Activated naive CD4-positive, alpha-beta T cell treated with anti-CD3 and anti-CD28 coated beads for 36 hours (primary cell): Measurements from ENCODE around the gene TRMT61A. TPM values are rescaled to one million over a fixed set of nuclear protein-coding genes. Genes with fewer than 3 reads are reported as not detected.

Experiments
- CTCF ChIA-PET: fragments of 350-600 bp; sonication (Branson Sonifier 250); formaldehyde crosslinking; loops from one replicate; lab custom pipeline; 2021; ENCODE audit warnings: antibody characterized with exemption; lab: Charles Lee
- DNase-seq: peaks from one replicate; pipeline ENCODE4 v3.0.0-alpha.2; 2020
- H3K27ac Mint-ChIP-seq: one replicate; pipeline ENCODE4 v1.8.0; 2021; ENCODE audit warnings: mild to moderate bottlenecking, mixed read lengths
- H3K27me3 Mint-ChIP-seq: one replicate; pipeline ENCODE4 v1.8.0; 2021; ENCODE audit warnings: low read depth, mixed read lengths
- H3K36me3 Mint-ChIP-seq: one replicate; pipeline ENCODE4 v1.8.0; 2021; ENCODE audit warnings: low read depth, mixed read lengths
- H3K4me1 Mint-ChIP-seq: one replicate; pipeline ENCODE4 v1.8.0; 2021; ENCODE audit warnings: low read depth, mixed read lengths
- H3K4me3 Mint-ChIP-seq: one replicate; pipeline ENCODE4 v1.8.0; 2021; ENCODE audit warnings: mild to moderate bottlenecking, moderate library complexity, mixed read lengths
- H3K9me3 Mint-ChIP-seq: one replicate; pipeline ENCODE4 v1.8.0; 2021; ENCODE audit warnings: mixed read lengths
- intact Hi-C: fragments of 100-400 bp; cut with micrococcal nuclease; formaldehyde crosslinking; loops from one replicate; pipeline ENCODE4 v1.15.1; 2023
- total RNA-seq, 2 experiments: library from RNA; stranded (reverse); gene quantifications; one replicate each; pipeline ENCODE4 v1.2.3, GENCODE V29; 2021

Gene TRMT61A
- total RNA-seq, 2 experiments from 2014 or later, result 6.6 to 6.7 TPM

DNA sequence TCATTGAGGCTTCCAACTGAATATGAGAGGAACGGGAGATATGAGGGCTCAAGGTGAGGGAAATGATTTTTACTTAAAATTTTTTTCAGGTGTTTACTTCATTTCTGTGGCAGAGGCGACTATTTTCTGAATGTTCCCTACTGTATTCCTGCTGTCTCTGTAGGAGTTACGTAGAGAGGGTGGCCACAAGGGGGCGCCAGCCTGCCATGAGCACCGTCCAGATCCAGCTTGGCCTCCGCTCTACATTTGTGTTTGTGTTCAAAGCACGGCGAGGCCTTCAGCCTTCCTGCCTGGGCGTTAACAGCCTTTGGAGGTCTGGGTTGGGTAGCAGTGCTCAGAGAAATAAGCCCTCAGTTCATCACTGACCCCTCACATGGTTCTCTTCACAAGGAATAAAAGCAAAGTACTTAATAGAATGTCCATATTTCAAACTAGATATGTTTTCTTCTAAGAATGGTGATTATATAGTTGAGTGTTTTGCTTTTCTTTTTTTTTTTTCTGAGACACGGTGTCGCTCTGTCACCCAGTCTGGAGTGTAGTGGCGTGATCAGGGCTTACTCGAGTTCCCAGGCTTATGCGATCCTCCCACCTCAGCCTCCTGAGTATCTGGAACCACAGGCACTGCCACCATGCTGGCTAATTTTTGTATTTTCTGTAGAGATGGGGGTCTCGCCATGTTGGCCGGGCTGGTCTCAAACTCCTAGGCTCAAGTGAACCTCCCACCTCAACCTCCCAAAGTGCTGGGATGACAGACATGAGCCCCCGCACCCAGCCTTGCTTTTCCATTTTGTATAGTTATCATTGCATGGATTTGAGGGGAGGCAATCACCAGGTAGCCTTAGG is 28.6 kb upstream of the TRMT61A start:
- peaks cover 7% of the 10 kb centered on the region for H3K4me1 Mint-ChIP-seq
- no peaks in the 10 kb centered on the region for H3K9me3 Mint-ChIP-seq
- H3K27ac Mint-ChIP-seq, result peak overlapping the region; percentile 60
- intact Hi-C loops, result loop anchor here (5.0 kb wide), 1 partner anchor 47 kb away; no protein-coding TSS in a partner anchor
- H3K36me3 Mint-ChIP-seq, result peaks cover 40% of the 10 kb centered on the region
- CTCF ChIA-PET, result interaction anchor here (0.7 to 2.1 kb wide), 6 partner anchors 10 to 177 kb away, joined by 3 to 5 read pairs (median 3); no protein-coding TSS in a partner anchor
- H3K27me3 Mint-ChIP-seq, result no peaks in the 10 kb centered on the region
- DNase-seq, result peak; percentile 86
- no peak overlapping the region for H3K4me3 Mint-ChIP-seq

- Mint-ChIP-seq H3K36me3 (peaks cover 39% of the 10 kb centered on the region), H3K9me3 (no peaks in the 10 kb centered on the region), H3K27me3 (no peaks in the 10 kb centered on the region), H3K4me3 (no peak overlapping the region), H3K27ac (no peak overlapping the region), H3K4me1 (peaks cover 7% of the 10 kb centered on the region)
- intact Hi-C loops, result loop anchor here (5.0 kb wide), 1 partner anchor 46 kb away; no protein-coding TSS in a partner anchor
- CTCF ChIA-PET, result interaction anchor here (1.2 to 2.1 kb wide), 2 partner anchors 17 to 61 kb away, joined by 3 to 5 read pairs; partner anchors contain the start of genes BAG5 and COA8
- DNase-seq, result no peak
These were observed 27.7 kb upstream of the TRMT61A start for GRCh38 chr14:103501041-103501870.

DNA sequence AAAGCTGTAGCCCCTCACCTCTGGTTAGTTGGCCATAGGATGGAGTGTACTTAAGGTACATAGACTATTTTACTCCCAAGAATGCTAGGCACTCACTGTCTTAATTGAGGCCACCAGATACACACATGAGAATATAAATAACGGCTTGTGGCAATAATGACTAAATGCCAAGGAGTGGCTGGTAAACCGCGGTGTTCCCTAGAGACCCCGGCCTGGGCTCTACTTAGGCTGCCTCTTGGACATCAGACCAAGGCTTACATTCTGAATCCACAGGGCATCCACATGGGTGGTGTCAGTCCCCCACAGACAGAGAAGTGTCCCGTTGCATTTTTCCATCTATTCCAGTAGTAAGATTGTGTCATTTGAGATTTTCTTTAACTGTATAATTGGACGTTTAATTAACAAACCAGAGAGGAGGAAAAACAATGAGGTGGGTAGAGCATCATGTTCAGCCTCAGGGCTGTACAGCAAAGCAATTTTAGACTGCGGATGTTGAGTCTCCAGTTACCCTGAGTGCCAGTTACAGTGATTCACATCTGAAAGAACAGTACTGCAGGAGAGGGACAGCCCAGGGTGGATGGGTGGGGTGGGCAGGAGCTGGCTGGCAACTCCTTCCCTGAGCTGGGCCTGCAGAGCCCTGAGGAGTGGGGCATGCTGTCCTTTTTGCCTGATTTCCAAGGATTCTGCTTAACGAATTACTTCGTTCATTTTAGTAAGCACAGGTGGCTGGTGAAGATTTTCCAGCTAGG is 26.9 kb upstream of the TRMT61A start:
- DNase-seq, result no peak
- CTCF ChIA-PET, result interaction anchor here (1.2 to 2.6 kb wide), 3 partner anchors 16 to 61 kb away, joined by 3 to 9 read pairs (median 5); partner anchors contain the start of genes BAG5 and COA8
- Mint-ChIP-seq H3K9me3 (no peaks in the 10 kb centered on the region), H3K4me3 (no peak overlapping the region), H3K36me3 (peaks cover 40% of the 10 kb centered on the region), H3K4me1 (peaks cover 7% of the 10 kb centered on the region), H3K27me3 (no peaks in the 10 kb centered on the region), H3K27ac (no peak overlapping the region)
- intact Hi-C loops, result loop anchor here (5.0 kb wide), 1 partner anchor 45 kb away; no protein-coding TSS in a partner anchor

- peaks cover 40% of the 10 kb centered on the region for H3K36me3 Mint-ChIP-seq
- CTCF ChIA-PET, result interaction anchor here (2.6 kb wide), 1 partner anchor 15 kb away, joined by 9 read pairs; no protein-coding TSS in a partner anchor
- peaks cover 7% of the 10 kb centered on the region for H3K4me1 Mint-ChIP-seq
- H3K9me3 Mint-ChIP-seq, result no peaks in the 10 kb centered on the region
- H3K4me3 Mint-ChIP-seq, result no peak overlapping the region
- DNase-seq, result no peak
- no peak overlapping the region for H3K27ac Mint-ChIP-seq
- intact Hi-C loops, result loop anchor here (5.0 kb wide), 1 partner anchor 44 kb away; no protein-coding TSS in a partner anchor
- no peaks in the 10 kb centered on the region for H3K27me3 Mint-ChIP-seq
These were observed 26.1 kb upstream of the TRMT61A start for GRCh38 chr14:103502877-103503276.

DNA sequence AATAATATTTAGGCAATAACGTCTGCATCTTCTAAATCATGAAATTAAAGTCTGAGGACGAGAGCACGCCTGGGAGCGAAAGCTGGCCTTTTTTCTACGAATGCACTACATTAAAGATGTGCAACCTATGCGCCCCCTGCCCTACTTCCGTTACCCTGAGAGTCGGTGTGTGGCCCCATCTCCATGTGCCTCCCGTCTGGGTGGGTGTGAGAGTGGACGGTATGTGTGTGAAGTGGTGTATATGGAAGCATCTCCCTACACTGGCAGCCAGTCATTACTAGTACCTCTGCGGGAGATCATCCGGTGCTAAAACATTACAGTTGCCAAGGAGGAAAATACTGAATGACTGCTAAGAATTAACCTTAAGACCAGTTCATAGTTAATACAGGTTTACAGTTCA is 25.7 kb upstream of the TRMT61A start:
- H3K36me3 Mint-ChIP-seq, result peaks cover 40% of the 10 kb centered on the region
- no peak overlapping the region for H3K4me3 Mint-ChIP-seq
- CTCF ChIA-PET, result interaction anchor here (2.6 kb wide), 1 partner anchor 15 kb away, joined by 9 read pairs; no protein-coding TSS in a partner anchor

GRCh38 chr14:103504991-103505565 is 23.9 kb upstream of the TRMT61A start:
- Mint-ChIP-seq H3K9me3 (no peaks in the 10 kb centered on the region), H3K4me3 (no peak overlapping the region), H3K4me1 (peaks cover 3% of the 10 kb centered on the region), H3K27me3 (no peaks in the 10 kb centered on the region), H3K27ac (no peak overlapping the region), H3K36me3 (peaks cover 41% of the 10 kb centered on the region)
- intact Hi-C loops, result loop anchor here (5.0 kb wide), 1 partner anchor 42 kb away; no protein-coding TSS in a partner anchor
- CTCF ChIA-PET, result interaction anchor here (1.1 to 2.6 kb wide), 3 partner anchors 13 to 114 kb away, joined by 3 to 9 read pairs (median 5); no protein-coding TSS in a partner anchor
- no peak for DNase-seq

More for the DNA sequence above, 25.7 kb upstream of the TRMT61A start:
- no peaks in the 10 kb centered on the region for H3K27me3 Mint-ChIP-seq
- peaks cover 7% of the 10 kb centered on the region for H3K4me1 Mint-ChIP-seq
- intact Hi-C loops, result loop anchor here (5.0 kb wide), 1 partner anchor 44 kb away; no protein-coding TSS in a partner anchor
- no peak for DNase-seq
- H3K9me3 Mint-ChIP-seq, result no peaks in the 10 kb centered on the region
- H3K27ac Mint-ChIP-seq, result no peak overlapping the region

DNA sequence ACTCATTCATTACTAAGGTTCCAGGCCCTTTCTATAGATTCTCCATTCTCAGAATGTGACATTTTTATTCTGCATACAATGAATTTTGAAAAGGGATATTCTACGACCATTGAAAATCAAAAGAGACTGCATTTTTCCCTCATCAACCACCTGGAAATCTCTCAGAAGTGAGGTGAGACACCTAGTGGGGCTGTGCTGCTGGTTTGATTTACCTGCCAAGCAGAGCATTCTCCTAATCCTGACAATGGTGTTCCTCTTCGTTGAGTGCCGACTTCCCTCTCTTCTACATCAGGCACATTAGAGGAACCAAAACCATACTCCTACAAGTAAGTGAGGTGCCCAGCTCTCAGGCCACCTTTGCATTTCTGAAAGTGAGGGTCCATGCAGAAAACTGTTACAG is 21.2 kb upstream of the TRMT61A start:
- no peak overlapping the region for H3K4me3 Mint-ChIP-seq
- CTCF ChIA-PET, result interaction anchor here (1.2 kb wide), 1 partner anchor 11 kb away, joined by 3 read pairs; no protein-coding TSS in a partner anchor
- peaks cover 26% of the 10 kb centered on the region for H3K36me3 Mint-ChIP-seq
- no peak for DNase-seq
- no peaks in the 10 kb centered on the region for H3K9me3 Mint-ChIP-seq
- no peaks in the 10 kb centered on the region for H3K27me3 Mint-ChIP-seq
- intact Hi-C loops, result no loop called here
- H3K4me1 Mint-ChIP-seq, result no peaks in the 10 kb centered on the region
- no peak overlapping the region for H3K27ac Mint-ChIP-seq

DNA sequence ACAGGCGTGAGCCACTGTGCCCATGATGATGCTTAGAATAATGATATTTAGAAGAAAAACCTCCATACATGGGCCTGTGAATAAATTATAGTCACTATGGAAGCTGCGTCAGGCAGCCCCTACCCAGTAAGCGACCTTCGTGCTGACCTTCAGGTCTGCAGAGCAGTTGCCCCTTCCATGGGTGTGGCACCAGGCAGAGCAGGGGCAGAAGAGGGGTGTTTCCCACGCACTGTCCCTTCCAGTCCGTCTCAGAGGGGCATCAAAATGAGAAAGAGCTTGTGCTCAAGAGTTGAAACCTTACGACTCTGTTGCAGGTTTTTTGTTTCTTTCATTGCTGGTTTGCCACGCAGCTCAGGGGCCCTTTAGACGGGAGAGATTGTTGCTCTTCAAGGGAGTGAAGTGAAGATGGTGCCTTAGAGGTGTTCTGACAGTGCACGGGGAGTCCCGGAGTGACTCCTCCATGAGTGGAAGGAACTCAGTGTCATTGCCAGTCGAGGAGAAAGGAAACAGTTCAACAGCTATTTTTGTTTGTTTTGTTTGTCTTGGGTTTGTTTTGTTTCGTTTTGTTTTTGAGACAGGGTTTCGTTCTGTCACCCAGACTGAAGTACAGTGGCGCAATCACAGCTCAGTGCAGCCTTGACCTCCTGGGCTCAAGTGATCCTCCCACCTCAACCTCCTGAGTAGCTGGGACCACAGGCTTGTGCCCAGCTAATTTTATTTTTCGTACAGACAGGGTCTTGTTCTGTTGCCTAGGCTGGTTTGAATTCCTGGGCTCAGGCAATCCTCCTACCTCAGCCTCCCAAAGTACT is 20.3 kb upstream of the TRMT61A start:
- intact Hi-C loops, result no loop called here
- H3K4me3 Mint-ChIP-seq, result no peak overlapping the region
- CTCF ChIA-PET, result interaction anchor here (0.8 to 3.0 kb wide), 2 partner anchors 10 to 116 kb away, joined by 3 to 12 read pairs; no protein-coding TSS in a partner anchor
- no peaks in the 10 kb centered on the region for H3K4me1 Mint-ChIP-seq
- H3K27me3 Mint-ChIP-seq, result no peaks in the 10 kb centered on the region
- H3K36me3 Mint-ChIP-seq, result peaks cover 20% of the 10 kb centered on the region
- no peak for DNase-seq
- H3K27ac Mint-ChIP-seq, result no peak overlapping the region
- H3K9me3 Mint-ChIP-seq, result no peaks in the 10 kb centered on the region

DNA sequence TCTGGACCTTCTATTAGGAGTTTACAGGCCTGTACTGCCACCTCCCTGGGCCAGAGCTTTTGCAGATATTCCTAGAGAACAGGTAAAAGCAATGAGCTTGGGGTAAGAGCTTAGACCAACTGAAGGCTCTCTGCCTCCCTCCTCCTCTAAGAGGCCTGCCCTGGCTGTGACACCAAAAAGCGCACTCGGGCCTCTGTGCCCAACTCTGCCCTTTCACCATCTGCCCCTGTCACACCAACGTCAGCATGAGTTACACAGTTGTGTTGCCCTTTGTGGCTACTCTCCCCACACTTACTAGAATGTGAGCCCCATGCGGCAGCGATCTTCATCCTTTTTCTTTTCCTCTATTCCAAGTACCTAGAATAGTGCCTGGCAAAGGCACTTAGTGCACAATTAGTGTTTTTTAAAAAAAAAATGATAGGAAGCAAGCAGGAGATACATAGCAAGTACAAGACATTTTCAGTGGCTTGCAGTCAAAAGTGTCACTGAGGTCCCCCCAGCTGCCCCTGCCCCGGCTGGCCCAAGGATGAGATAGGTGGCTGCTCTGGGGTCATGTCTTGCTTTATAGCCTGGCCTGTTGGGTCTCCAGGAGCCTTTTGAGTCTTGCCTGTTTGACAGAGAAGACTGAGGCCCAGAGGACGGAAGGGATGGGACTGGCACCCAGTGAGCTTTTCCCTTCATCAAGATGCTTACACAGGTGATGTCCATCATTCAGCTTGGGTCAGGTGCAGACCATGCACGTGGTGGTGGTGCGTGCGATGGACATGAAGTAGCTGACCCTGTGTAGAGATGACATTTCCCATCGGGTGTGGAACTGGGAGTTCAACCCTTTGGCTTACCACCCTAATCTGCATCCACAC is 18.9 kb upstream of the TRMT61A start:
- Mint-ChIP-seq H3K9me3 (no peaks in the 10 kb centered on the region), H3K4me3 (no peak overlapping the region)
- intact Hi-C loops, result no loop called here

More for the DNA sequence above, 18.9 kb upstream of the TRMT61A start:
- H3K27ac Mint-ChIP-seq, result no peak overlapping the region
- no peaks in the 10 kb centered on the region for H3K27me3 Mint-ChIP-seq
- CTCF ChIA-PET, result interaction anchor here (1.1 to 3.0 kb wide), 3 partner anchors 9 to 166 kb away, joined by 3 to 12 read pairs (median 3); no protein-coding TSS in a partner anchor
- DNase-seq, result no peak
- H3K4me1 Mint-ChIP-seq, result no peaks in the 10 kb centered on the region
- peaks cover 12% of the 10 kb centered on the region for H3K36me3 Mint-ChIP-seq
